Measurements from ENCODE around the gene TRIM41. TPM values are rescaled to one million over a fixed set of nuclear protein-coding genes. Genes with fewer than 3 reads are reported as not detected.
"Not testable (repeated sequence)": the region's sequence is repeated elsewhere in the genome, so short reads cannot be mapped to it uniquely, and the experiment has no call there.

Gene TRIM41
- total RNA-seq (2012; rRNA removed), result 11.4 and 12.5 TPM in 2 replicates

DNA sequence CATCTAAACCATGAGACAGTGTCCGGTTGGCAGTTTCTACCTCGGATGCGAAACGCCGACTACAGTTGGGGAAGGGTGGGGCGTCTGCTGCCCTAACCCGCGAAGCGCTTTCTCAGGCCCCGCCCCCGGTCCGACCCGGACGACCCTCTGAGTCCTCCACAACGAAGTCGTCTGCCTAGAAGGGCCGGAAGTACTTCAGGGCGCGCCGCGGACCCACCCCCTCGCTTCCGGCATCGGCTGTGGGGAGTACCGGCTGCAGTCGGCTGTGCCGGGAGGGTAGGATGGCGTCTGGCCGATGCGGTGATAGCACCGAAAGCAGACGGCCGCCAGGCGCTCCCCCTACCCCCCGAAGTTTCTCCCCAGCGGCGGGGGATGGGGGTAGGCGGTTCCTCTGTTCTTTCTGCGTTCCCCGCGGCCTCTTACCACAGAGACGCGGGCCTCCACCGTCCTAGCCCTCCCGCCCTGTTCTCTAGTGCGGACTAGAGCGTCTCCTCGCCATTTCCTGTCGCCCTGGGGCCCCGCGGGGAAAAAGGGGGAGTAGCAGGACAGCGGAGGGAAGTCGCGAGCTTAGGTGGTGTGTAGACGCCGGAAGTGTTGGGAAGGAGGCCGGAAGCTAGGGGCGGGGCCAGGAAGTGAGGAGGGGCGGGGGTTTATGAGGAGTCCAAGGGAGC is at the start of gene TRIM41:
Gene TRIM41 (plus strand): TSS at position 224 of the 671 bp plus-strand sequence. CDS start 719 bp downstream, outside the sequence.
- H3K4me3 ChIP-seq (ENCODE audit: low read length), result peak within 1 kb of the TSS; percentile 87
- H3K4me2 ChIP-seq (ENCODE audit: low read length), result peak within 1 kb of the TSS; percentile 90
- H3K4me1 ChIP-seq (ENCODE audit: control insufficient read depth, insufficient read depth, low read length), result peaks cover 11% of the 10 kb centered on the region

DNA sequence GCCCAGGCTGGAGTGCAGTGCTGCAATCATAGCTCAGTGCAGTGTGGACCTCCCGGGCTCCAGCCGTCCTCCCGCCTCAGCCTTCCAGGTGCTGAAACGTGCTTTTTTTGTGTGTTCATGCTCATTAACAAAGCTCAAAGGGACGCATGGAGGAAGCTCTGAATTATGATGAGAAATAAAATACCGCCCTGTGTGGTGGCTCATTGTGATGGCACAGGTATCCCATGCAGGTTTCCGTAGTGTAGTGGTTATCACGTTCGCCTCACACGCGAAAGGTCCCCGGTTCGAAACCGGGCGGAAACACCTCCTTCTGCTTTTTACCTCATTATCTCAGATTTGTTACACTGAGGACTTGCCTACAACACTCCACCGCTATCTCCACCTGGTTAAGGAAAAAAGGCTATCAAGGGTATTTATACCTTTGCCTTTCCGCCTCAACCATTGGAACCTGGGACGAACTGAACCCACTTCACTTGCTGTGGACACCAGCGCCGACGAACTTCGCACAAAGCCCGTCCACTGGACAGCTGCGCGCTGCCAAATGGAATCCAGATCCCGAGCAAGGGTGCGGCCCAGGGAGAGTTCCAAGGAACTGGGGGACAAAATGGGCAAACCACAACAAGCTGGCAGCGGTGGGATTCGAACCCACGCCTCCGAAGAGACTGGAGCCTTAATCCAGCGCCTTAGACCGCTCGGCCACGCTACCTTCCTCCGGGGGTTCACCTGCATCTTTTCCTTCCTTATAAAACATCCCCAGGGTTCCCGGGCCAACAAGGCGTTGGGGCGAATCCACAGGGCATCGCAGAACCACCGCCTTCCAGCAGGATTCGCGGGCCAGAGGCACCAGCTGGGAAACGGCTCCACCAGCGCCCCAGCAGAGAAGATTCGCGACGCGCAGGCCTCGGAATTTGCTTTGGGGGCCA is 49.4 kb upstream of the TRIM41 start:
- H3K27me3 ChIP-seq (ENCODE audit: control insufficient read depth, insufficient read depth, low read length), result peaks cover 37% of the 10 kb centered on the region
- no peaks in the 10 kb centered on the region for H3K36me3 ChIP-seq (ENCODE audit: insufficient read depth, low read length)
- H3K4me1 ChIP-seq (ENCODE audit: control insufficient read depth, insufficient read depth, low read length), result peaks cover 3% of the 10 kb centered on the region
- H3K4me2 ChIP-seq (ENCODE audit: low read length), result peak overlapping the region; percentile 62
- H3K4me3 ChIP-seq (ENCODE audit: low read length), result peak overlapping the region; percentile 29
- H3K9ac ChIP-seq (ENCODE audit: low read depth, low read length), result no peak overlapping the region
- H3K9me3 ChIP-seq (replicated peaks; ENCODE audit: low read length), result no peaks in the 10 kb centered on the region

More for the DNA sequence above, at the start of gene TRIM41:
- peaks cover 3% of the 10 kb centered on the region for H3K36me3 ChIP-seq (ENCODE audit: insufficient read depth, low read length)
- H3K27me3 ChIP-seq (ENCODE audit: control insufficient read depth, insufficient read depth, low read length), result no peaks in the 10 kb centered on the region
- no peaks in the 10 kb centered on the region for H3K9me3 ChIP-seq (replicated peaks; ENCODE audit: low read length)
- peak within 1 kb of the TSS; percentile 96 for H3K9ac ChIP-seq (ENCODE audit: low read depth, low read length)

DNA sequence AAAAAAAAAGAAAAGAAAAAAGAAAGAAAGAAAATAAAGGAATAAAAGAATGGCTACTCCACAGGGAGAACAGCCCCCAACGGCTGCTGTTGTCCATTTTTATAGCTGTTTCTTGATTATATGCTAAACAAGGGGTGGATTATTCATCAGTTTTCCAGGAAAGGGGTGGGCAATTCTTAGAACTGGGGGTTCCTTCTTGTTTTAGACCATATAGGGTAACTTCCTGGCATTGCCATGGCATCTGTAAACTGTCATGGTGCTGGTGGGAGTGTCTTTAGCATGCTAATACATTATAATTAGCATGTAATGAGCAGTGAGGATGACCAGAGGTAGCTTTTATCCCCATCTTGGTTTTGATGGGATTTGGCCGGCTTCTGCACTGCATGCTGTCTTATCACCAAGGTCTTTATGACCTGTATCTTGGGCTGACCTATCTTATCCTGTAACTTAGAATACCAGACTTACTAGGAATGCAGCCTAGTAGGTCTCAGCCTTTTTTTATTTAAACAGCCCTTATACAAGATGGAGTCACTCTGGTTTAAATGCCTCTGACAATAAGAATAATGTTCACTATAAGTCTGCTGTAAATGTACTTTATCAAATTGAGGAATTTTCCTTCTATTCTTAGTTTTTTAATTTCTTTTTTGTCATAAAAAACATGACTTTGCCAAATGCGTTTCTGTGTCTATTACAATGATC is 46.7 kb upstream of the TRIM41 start:
- Histone ChIP-seq H3K4me2 (ENCODE audit: low read length) (no peak overlapping the region), H3K4me3 (ENCODE audit: low read length) (no peak overlapping the region), H3K9ac (ENCODE audit: low read depth, low read length) (no peak overlapping the region), H3K27me3 (ENCODE audit: control insufficient read depth, insufficient read depth, low read length) (peaks cover 26% of the 10 kb centered on the region), H3K9me3 (replicated peaks; ENCODE audit: low read length) (no peaks in the 10 kb centered on the region), H3K36me3 (ENCODE audit: insufficient read depth, low read length) (no peaks in the 10 kb centered on the region), H3K4me1 (ENCODE audit: control insufficient read depth, insufficient read depth, low read length) (no peaks in the 10 kb centered on the region)

DNA sequence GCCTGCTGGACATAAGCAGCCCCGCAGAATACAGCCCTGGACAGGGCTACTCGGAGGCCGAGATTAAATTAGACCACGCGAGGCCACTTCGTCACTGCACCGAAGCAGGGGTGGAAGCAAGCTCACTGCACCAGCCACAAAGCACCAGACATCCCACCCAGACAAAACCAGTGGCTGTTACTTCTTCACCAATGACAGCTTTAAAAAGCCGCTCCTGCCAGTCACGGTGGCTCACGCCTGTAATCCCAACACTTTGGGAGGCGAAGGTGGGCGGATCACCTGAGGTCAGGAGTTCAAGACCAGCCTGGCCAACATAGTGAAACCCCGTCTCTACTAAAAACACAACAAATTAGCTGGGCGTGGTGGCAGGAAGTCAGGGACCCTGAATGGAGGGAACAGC is 45.5 kb upstream of the TRIM41 start:
- not testable (repeated sequence) for H3K36me3 ChIP-seq (ENCODE audit: insufficient read depth, low read length); H3K9me3 ChIP-seq (replicated peaks; ENCODE audit: low read length); H3K4me3 ChIP-seq (ENCODE audit: low read length); H3K9ac ChIP-seq (ENCODE audit: low read depth, low read length); H3K4me2 ChIP-seq (ENCODE audit: low read length); H3K4me1 ChIP-seq (ENCODE audit: control insufficient read depth, insufficient read depth, low read length)
- H3K27me3 ChIP-seq (ENCODE audit: control insufficient read depth, insufficient read depth, low read length), result peaks cover 23% of the 10 kb centered on the region

DNA sequence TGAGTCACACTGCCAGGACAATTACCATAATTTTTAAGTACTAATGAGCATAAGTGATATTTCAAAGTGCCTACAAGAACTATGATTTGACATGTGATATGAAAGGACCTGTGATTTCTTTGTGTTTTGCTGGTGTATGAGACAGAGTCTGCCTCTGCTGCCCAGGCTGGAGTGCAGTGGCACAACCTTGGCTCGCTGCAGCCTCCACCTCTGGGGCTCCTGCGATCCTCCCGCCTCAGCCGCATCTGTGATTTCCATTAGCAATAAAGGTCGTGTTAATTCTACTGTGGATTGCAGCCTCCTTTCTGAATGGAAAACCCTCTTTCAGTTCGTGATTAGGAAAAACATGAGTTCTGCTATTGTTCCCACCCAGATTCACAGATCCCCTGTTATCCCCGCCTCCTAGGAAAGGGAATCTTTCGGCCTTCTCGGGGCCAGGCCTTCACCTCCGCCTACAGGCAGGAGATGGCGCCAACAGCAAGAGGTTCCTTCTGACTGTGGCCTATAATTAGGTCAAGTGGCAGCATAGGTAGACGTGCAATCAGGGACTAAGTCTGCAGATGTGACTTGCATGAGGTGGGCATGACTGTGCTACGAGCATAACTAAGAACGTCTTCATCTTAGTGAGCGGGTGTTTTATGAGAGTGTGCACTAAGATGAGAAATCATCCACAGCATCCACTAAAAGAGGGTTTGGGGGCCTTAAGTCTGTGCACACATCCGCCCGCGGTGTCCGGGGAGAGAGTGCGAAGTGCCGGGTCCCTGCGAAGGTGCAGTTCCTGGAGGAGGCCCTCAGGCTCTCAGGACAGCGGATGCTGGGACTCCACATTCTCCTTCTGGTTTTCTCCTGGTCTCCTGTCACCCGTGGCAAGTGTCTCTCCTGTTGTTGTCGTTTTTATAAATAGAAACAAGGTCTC is 41.2 kb upstream of the TRIM41 start:
- no peak overlapping the region for H3K4me3 ChIP-seq (ENCODE audit: low read length)
- H3K9ac ChIP-seq (ENCODE audit: low read depth, low read length), result no peak overlapping the region
- H3K9me3 ChIP-seq (replicated peaks; ENCODE audit: low read length), result no peaks in the 10 kb centered on the region
- H3K27me3 ChIP-seq (ENCODE audit: control insufficient read depth, insufficient read depth, low read length), result peaks cover 10% of the 10 kb centered on the region
- H3K36me3 ChIP-seq (ENCODE audit: insufficient read depth, low read length), result no peaks in the 10 kb centered on the region
- no peak overlapping the region for H3K4me2 ChIP-seq (ENCODE audit: low read length)
- H3K4me1 ChIP-seq (ENCODE audit: control insufficient read depth, insufficient read depth, low read length), result peaks cover under 1% of the 10 kb centered on the region

DNA sequence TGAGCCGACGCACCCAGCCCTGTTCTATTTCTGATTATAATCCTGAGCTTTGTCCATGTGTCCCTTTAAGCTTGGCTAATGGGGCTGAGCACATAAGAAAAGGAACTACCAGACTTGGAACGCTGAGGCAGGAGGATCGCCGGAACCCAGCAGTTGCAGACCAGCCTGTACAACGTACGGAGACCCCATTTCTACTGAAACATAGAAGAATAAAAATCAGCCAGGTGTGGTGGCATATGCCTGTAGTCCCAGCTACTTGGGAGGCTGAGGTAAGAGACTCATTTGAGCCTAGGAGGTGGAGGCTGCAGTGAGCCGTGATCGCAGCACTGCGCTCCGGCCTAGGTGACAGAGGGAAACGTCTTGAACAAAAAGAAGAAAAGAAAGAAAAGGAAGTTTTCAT is 40.4 kb upstream of the TRIM41 start:
- Histone ChIP-seq H3K36me3 (ENCODE audit: insufficient read depth, low read length) (no peaks in the 10 kb centered on the region), H3K4me2 (ENCODE audit: low read length) (no peak overlapping the region), H3K27me3 (ENCODE audit: control insufficient read depth, insufficient read depth, low read length) (peaks cover 6% of the 10 kb centered on the region), H3K9ac (ENCODE audit: low read depth, low read length) (no peak overlapping the region), H3K4me1 (ENCODE audit: control insufficient read depth, insufficient read depth, low read length) (peaks cover 7% of the 10 kb centered on the region), H3K4me3 (ENCODE audit: low read length) (no peak overlapping the region), H3K9me3 (replicated peaks; ENCODE audit: low read length) (no peaks in the 10 kb centered on the region)

DNA sequence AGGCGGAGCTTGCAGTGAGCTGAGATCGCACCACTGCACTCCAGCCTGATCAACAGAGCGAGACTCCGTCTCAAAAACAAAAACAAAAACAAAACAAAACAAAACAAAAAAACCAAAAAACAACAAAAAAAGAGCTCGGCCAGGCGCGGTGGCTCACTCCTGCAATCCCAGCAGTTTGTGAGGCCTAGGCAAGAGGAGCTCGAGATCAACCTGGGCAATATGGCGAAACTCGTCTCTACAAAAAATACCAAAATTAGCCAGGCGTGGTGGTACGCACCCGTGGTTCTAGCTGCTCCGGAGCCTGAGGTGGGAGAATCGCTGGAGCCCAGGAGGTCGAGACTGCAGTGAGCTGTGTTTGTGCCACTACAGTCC is 38.2 kb upstream of the TRIM41 start:
- Histone ChIP-seq H3K9ac (ENCODE audit: low read depth, low read length) (peak overlapping the region; percentile 84), H3K4me1 (ENCODE audit: control insufficient read depth, insufficient read depth, low read length) (peaks cover 10% of the 10 kb centered on the region), H3K27me3 (ENCODE audit: control insufficient read depth, insufficient read depth, low read length) (peaks cover 5% of the 10 kb centered on the region), H3K36me3 (ENCODE audit: insufficient read depth, low read length) (no peaks in the 10 kb centered on the region), H3K9me3 (replicated peaks; ENCODE audit: low read length) (no peaks in the 10 kb centered on the region), H3K4me3 (ENCODE audit: low read length) (peak overlapping the region; percentile 81), H3K4me2 (ENCODE audit: low read length) (peak overlapping the region; percentile 83)

DNA sequence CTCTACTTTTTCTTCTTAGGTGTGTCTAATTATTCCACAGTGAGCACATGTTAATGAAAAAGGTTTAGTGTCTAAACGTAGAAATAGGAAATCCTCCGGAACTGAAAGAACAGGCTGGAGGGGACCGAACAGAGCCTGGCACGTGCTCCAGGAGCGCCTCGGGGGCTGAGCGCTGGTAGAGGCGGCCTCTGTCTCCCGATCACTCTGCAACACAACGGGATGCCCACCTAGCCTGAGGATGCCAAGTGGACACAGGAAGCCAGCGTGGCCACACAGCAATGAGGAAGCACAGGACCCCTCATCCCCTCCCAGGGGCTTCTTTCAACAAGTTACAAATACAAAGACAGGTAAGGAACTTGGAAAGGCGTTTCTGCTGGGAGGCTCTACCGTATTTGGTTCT is 37.5 kb upstream of the TRIM41 start:
- H3K9ac ChIP-seq (ENCODE audit: low read depth, low read length), result no peak overlapping the region
- no peaks in the 10 kb centered on the region for H3K9me3 ChIP-seq (replicated peaks; ENCODE audit: low read length)
- H3K4me1 ChIP-seq (ENCODE audit: control insufficient read depth, insufficient read depth, low read length), result peaks cover 16% of the 10 kb centered on the region
- no peak overlapping the region for H3K4me2 ChIP-seq (ENCODE audit: low read length)
- H3K4me3 ChIP-seq (ENCODE audit: low read length), result no peak overlapping the region
- no peaks in the 10 kb centered on the region for H3K36me3 ChIP-seq (ENCODE audit: insufficient read depth, low read length)
- peaks cover under 1% of the 10 kb centered on the region for H3K27me3 ChIP-seq (ENCODE audit: control insufficient read depth, insufficient read depth, low read length)

DNA sequence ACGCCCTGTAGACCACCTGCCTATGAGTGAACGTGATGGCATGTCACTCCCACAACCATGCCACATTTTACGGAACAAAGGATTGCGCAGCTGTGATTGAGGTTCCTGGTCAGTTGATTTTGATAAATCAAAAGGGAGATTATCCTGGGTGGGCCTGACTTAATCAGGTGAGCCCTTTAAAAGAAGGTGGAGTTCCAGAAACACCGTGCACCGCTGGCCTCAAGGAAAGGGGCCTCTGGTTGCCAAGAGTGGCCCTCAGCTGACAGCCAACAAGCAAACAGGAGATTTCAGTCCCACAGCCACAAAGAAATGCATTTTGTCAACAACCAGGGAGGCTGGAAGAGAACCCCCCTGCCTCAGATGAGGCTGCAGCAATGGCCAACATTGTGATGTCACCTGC is 37.1 kb upstream of the TRIM41 start:
- H3K4me3 ChIP-seq (ENCODE audit: low read length), result no peak overlapping the region
- H3K4me1 ChIP-seq (ENCODE audit: control insufficient read depth, insufficient read depth, low read length), result peaks cover 18% of the 10 kb centered on the region
- no peaks in the 10 kb centered on the region for H3K9me3 ChIP-seq (replicated peaks; ENCODE audit: low read length)
- no peaks in the 10 kb centered on the region for H3K36me3 ChIP-seq (ENCODE audit: insufficient read depth, low read length)
- H3K27me3 ChIP-seq (ENCODE audit: control insufficient read depth, insufficient read depth, low read length), result no peaks in the 10 kb centered on the region
- no peak overlapping the region for H3K4me2 ChIP-seq (ENCODE audit: low read length)
- H3K9ac ChIP-seq (ENCODE audit: low read depth, low read length), result no peak overlapping the region

DNA sequence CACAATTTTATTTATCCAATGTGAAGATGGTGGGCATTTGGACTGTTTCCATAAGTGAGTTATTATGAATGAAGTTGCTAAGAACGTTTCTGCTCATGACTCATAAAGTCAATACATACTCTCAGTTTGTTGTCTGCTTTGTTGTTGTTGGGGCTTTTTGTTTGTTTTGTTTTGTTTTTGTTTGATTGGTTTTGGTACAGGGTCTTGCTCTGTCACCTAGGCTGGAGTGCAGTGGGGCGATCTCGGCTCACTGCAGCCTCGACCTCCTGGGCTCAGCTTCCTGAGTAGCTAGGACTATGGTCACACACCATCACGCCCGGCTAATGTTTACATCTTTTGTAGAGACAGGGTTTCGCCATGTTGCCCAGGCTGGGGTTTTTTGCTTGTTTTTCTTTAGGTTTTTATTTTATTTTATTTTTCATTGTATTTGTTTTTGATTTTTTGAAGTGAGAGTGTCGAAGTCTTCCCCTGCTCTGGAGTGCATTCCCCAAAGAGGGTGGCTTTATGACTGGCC is 36.0 kb upstream of the TRIM41 start:
- Histone ChIP-seq H3K27me3 (ENCODE audit: control insufficient read depth, insufficient read depth, low read length) (no peaks in the 10 kb centered on the region), H3K9me3 (replicated peaks; ENCODE audit: low read length) (no peaks in the 10 kb centered on the region), H3K4me3 (ENCODE audit: low read length) (no peak overlapping the region), H3K36me3 (ENCODE audit: insufficient read depth, low read length) (no peaks in the 10 kb centered on the region), H3K9ac (ENCODE audit: low read depth, low read length) (no peak overlapping the region), H3K4me1 (ENCODE audit: control insufficient read depth, insufficient read depth, low read length) (peaks cover 18% of the 10 kb centered on the region), H3K4me2 (ENCODE audit: low read length) (peak overlapping the region; percentile 79)
